Sciatic nerve (tissue), 2 donors: ENCODE results near the gene OTUB2. TPM values are rescaled to one million over a fixed set of nuclear protein-coding genes. Genes with fewer than 3 reads are reported as not detected.

Experiments
- ATAC-seq: fragments of 200-7000 bp; cut with Tn5 transposase; one replicate; pipeline ENCODE4 v1.9.1; 2020; ENCODE audit warnings: mild to moderate bottlenecking, moderate library complexity
- DNase-seq: peaks from one replicate; pipeline ENCODE4 v3.0.0-alpha.2; 2020; ENCODE audit warnings: low spot score
- intact Hi-C: fragments of 100-400 bp; cut with DNase I; formaldehyde crosslinking; loops from one replicate; pipeline ENCODE4 v1.14.2; 2022
- total RNA-seq: library from RNA; stranded (reverse); fragmentation: NEBNext Ultra II Directional; extraction: Animal tissue kit (Norgen Biotek cat#: 25700); gene quantifications from one replicate; pipeline ENCODE4 v1.2.1, GENCODE V29; 2021
- donor health status: DM: no; HTN: no; CAD: no.
- donor health status: DM: no; HTN: no; CAD: no.

Gene OTUB2
- 0.80 TPM for total RNA-seq

GRCh38 chr14:94026173-94026888 is at the start of gene OTUB2:
OTUB2 (plus strand) TSS chr14:94026340; CDS start chr14:94026538, 198 bp downstream.
- peak; percentile 100 for ATAC-seq
- intact Hi-C loops = no loop called here
- peak; percentile 98 for DNase-seq

- DNase-seq (no peak), ATAC-seq (peak; percentile 20)
- intact Hi-C loops = no loop called here
Observed at GRCh38 chr14:93976477-93977057, 49.6 kb upstream of the OTUB2 start, which contains the start of gene ASB2. ASB2 (minus strand) TSS chr14:93976570; CDS start chr14:93964539, 12,031 bp downstream.

- no peak for ATAC-seq
- DNase-seq = no peak
- intact Hi-C loops = no loop called here
Observed at GRCh38 chr14:93977171-93977570, 49.0 kb upstream of the OTUB2 start.

GRCh38 chr14:93977790-93978581 is 48.2 kb upstream of the OTUB2 start:
- DNase-seq (no peak), ATAC-seq (no peak)
- intact Hi-C loops = no loop called here

- ATAC-seq (no peak), DNase-seq (no peak)
- intact Hi-C loops = no loop called here
Observed at GRCh38 chr14:93978735-93979134, 47.4 kb upstream of the OTUB2 start.

GRCh38 chr14:93980456-93981201 is 45.5 kb upstream of the OTUB2 start:
- DNase-seq (no peak), ATAC-seq (no peak)
- intact Hi-C loops = no loop called here

GRCh38 chr14:93981316-93982229 is 44.6 kb upstream of the OTUB2 start:
- ATAC-seq (no peak), DNase-seq (no peak)
- intact Hi-C loops = no loop called here

- DNase-seq (no peak), ATAC-seq (no peak)
- intact Hi-C loops = no loop called here
Observed at GRCh38 chr14:93982230-93983007, 43.7 kb upstream of the OTUB2 start.

- DNase-seq (no peak), ATAC-seq (no peak)
- intact Hi-C loops = no loop called here
Observed at GRCh38 chr14:93984070-93984469, 42.1 kb upstream of the OTUB2 start.

- DNase-seq (no peak), ATAC-seq (no peak)
- intact Hi-C loops = no loop called here
Observed at GRCh38 chr14:93984987-93985410, 41.1 kb upstream of the OTUB2 start.

- ATAC-seq = no peak
- intact Hi-C loops = no loop called here
- DNase-seq = no peak
Observed at GRCh38 chr14:93986955-93987354, 39.2 kb upstream of the OTUB2 start.

- intact Hi-C loops = no loop called here
- ATAC-seq (peak; percentile 23), DNase-seq (no peak)
Observed at GRCh38 chr14:93987376-93987775, 38.8 kb upstream of the OTUB2 start.

GRCh38 chr14:93987815-93988476 is 38.2 kb upstream of the OTUB2 start:
- no peak for ATAC-seq
- DNase-seq = no peak
- intact Hi-C loops = no loop called here

- DNase-seq = no peak
- ATAC-seq = no peak
- intact Hi-C loops = no loop called here
Observed at GRCh38 chr14:93989939-93990338, 36.2 kb upstream of the OTUB2 start.

- ATAC-seq = no peak
- DNase-seq = no peak
- intact Hi-C loops = no loop called here
Observed at GRCh38 chr14:93991212-93991611, 34.9 kb upstream of the OTUB2 start.

GRCh38 chr14:93991649-93992048 is 34.5 kb upstream of the OTUB2 start:
- ATAC-seq (no peak), DNase-seq (no peak)
- intact Hi-C loops = no loop called here

- ATAC-seq (no peak), DNase-seq (no peak)
- intact Hi-C loops = no loop called here
Observed at GRCh38 chr14:93993382-93993781, 32.8 kb upstream of the OTUB2 start.
